RWPE2 (cell line): ENCODE measurements around the gene AARSD1.

Experiments
- ATAC-seq: fragments of 200-7000 bp; cut with Tn5 transposase; 3 replicates; pipeline ENCODE4 v1.9.1; 2021; ENCODE audit warnings: low read depth
- DNase-seq: peaks from one replicate; pipeline ENCODE4 v3.0.0-alpha.2; 2020; ENCODE audit warnings: low spot score
- H3K27ac ChIP-seq: fragments of 450-650 bp; 2 replicates; pipeline ENCODE4 v1.5.1; 2017; ENCODE audit warnings: mild to moderate bottlenecking; ENCODE audit not compliant: poor library complexity, severe bottlenecking
- H3K27me3 ChIP-seq: fragments of 250-450 bp; sonication (Bioruptor Pico); 2 replicates; pipeline ENCODE4 v1.5.1; 2021; ENCODE audit warnings: mild to moderate bottlenecking, moderate library complexity; ENCODE audit not compliant: insufficient read depth, poor library complexity, severe bottlenecking
- H3K36me3 ChIP-seq: fragments of 250-450 bp; sonication (Bioruptor Pico); 2 replicates; pipeline ENCODE4 v1.5.1; 2020; ENCODE audit warnings: low read depth, mild to moderate bottlenecking, moderate library complexity
- H3K4me1 ChIP-seq: fragments of 250-450 bp; sonication (Bioruptor Pico); 2 replicates; pipeline ENCODE4 v1.5.1; 2021; ENCODE audit warnings: mild to moderate bottlenecking, moderate library complexity; ENCODE audit not compliant: insufficient read depth, poor library complexity, severe bottlenecking
- H3K4me3 ChIP-seq: fragments of 250-450 bp; sonication (Bioruptor Pico); 2 replicates; pipeline ENCODE4 v1.5.1; 2021; ENCODE audit warnings: mild to moderate bottlenecking, moderate library complexity; ENCODE audit not compliant: severe bottlenecking
- H3K9me3 ChIP-seq: fragments of 250-450 bp; sonication (Bioruptor Pico); 2 replicates; pipeline ENCODE4 v1.5.1; 2021; ENCODE audit warnings: mild to moderate bottlenecking, moderate library complexity; ENCODE audit not compliant: severe bottlenecking
- CTCF ChIP-seq: fragments of 450-650 bp; IDR thresholded peaks from one replicate; pipeline ENCODE4 v1.5.1; 2017; ENCODE audit warnings: mild to moderate bottlenecking, moderate library complexity; ENCODE audit not compliant: poor library complexity, severe bottlenecking

The AARSD1 gene

GRCh38 chr17:42971589-42971988 is 7.3 kb upstream of the AARSD1 start:
- no peak for DNase-seq
- Histone ChIP-seq H3K9me3 (no peaks in the 10 kb centered on the region), H3K27ac (no peak overlapping the region), H3K4me3 (no peak overlapping the region), H3K27me3 (no peaks in the 10 kb centered on the region), H3K36me3 (no peaks in the 10 kb centered on the region), H3K4me1 (no peaks in the 10 kb centered on the region)
- no peak for ATAC-seq
- no peak for TF ChIP-seq CTCF

- H3K36me3 ChIP-seq, result no peaks in the 10 kb centered on the region
- ATAC-seq, result no peak
- H3K27me3 ChIP-seq, result no peaks in the 10 kb centered on the region
- no peak overlapping the region for H3K27ac ChIP-seq
- TF ChIP-seq CTCF, result no peak
- no peaks in the 10 kb centered on the region for H3K9me3 ChIP-seq
- no peak overlapping the region for H3K4me3 ChIP-seq
- no peaks in the 10 kb centered on the region for H3K4me1 ChIP-seq
- no peak for DNase-seq
Observed at GRCh38 chr17:42969001-42969581, 4.8 kb upstream of the AARSD1 start.

- Histone ChIP-seq H3K27ac (no peak overlapping the region), H3K27me3 (no peaks in the 10 kb centered on the region), H3K9me3 (no peaks in the 10 kb centered on the region), H3K4me3 (no peak overlapping the region), H3K4me1 (no peaks in the 10 kb centered on the region), H3K36me3 (no peaks in the 10 kb centered on the region; the same call in 1 of the 2 replicates)
- DNase-seq, result no peak
- no peak for TF ChIP-seq CTCF
- no peak for ATAC-seq
Observed at GRCh38 chr17:42967925-42968324, 3.7 kb upstream of the AARSD1 start.

- no peak for DNase-seq
- H3K27me3 ChIP-seq, result no peaks in the 10 kb centered on the region
- no peak overlapping the region for H3K4me3 ChIP-seq
- ATAC-seq, result no peak
- no peaks in the 10 kb centered on the region for H3K9me3 ChIP-seq
- H3K27ac ChIP-seq, result no peak overlapping the region
- no peaks in the 10 kb centered on the region for H3K4me1 ChIP-seq
- peaks cover 64% of the 10 kb centered on the region for H3K36me3 ChIP-seq
- TF ChIP-seq CTCF, result no peak
Observed at GRCh38 chr17:42953669-42954068, 10.6 kb downstream of the AARSD1 start.

- no peak for TF ChIP-seq CTCF
- Histone ChIP-seq H3K27ac (no peak overlapping the region), H3K36me3 (peaks cover 40% of the 10 kb centered on the region), H3K9me3 (no peaks in the 10 kb centered on the region), H3K27me3 (no peaks in the 10 kb centered on the region), H3K4me1 (no peaks in the 10 kb centered on the region), H3K4me3 (no peak overlapping the region)
- DNase-seq, result no peak
- ATAC-seq, result no peak
Observed at GRCh38 chr17:42950044-42950783, 14.0 kb downstream of the AARSD1 start.
